ENCODE data around the gene RALGDS.
"Not testable (repeated sequence)": the region's sequence is repeated elsewhere in the genome, so short reads cannot be mapped to it uniquely, and the experiment has no call there.

RALGDS gene

DNA sequence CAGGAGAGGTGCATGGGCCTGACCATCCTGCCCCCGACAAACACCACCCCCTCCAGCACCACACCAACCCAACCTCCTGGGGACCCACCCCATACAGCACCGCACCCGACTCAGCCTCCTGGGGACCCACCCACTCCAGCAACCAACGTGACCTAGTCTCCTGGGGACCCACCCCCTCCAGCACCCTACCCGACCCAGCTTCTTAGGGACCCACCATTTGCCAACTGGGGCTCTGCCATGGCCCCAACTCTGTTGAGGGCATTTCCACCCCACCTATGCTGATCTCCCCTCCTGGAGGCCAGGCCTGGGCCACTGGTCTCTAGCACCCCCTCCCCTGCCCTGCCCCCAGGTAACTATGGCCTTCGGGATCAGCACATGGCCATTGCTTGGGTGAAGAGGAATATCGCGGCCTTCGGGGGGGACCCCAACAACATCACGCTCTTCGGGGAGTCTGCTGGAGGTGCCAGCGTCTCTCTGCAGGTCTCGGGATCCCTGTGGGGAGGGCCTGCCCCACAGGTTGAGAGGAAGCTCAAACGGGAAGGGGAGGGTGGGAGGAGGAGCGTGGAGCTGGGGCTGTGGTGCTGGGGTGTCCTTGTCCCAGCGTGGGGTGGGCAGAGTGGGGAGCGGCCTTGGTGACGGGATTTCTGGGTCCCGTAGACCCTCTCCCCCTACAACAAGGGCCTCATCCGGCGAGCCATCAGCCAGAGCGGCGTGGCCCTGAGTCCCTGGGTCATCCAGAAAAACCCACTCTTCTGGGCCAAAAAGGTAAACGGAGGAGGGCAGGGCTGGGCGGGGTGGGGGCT, 54.7 kb downstream of the RALGDS start:
- no peak for DNase-seq (ENCODE audit: low read depth)

- no peak for DNase-seq (ENCODE audit: low read depth)
Measured at GRCh38 chr9:133065070-133065388, 56.0 kb downstream of the RALGDS start.

- no peak for DNase-seq (ENCODE audit: low read depth)
Measured at GRCh38 chr9:133064241-133065069, 56.6 kb downstream of the RALGDS start.

GRCh38 chr9:133063500-133064231, 57.4 kb downstream of the RALGDS start:
- DNase-seq (ENCODE audit: low read depth), result no peak

- DNase-seq (ENCODE audit: low read depth), result no peak
Measured at GRCh38 chr9:133063159-133063499, 57.9 kb downstream of the RALGDS start.

- not testable (repeated sequence) for DNase-seq (ENCODE audit: low read depth)
Measured at GRCh38 chr9:133062569-133062968, 58.5 kb downstream of the RALGDS start.

GRCh38 chr9:133061764-133062145, 59.3 kb downstream of the RALGDS start, which contains the start of gene CEL:
TSS of gene CEL (plus strand) at chr9:133061981. CDS start at chr9:133062003, 22 bp downstream.
- not testable (repeated sequence) for DNase-seq (ENCODE audit: low read depth)

DNA sequence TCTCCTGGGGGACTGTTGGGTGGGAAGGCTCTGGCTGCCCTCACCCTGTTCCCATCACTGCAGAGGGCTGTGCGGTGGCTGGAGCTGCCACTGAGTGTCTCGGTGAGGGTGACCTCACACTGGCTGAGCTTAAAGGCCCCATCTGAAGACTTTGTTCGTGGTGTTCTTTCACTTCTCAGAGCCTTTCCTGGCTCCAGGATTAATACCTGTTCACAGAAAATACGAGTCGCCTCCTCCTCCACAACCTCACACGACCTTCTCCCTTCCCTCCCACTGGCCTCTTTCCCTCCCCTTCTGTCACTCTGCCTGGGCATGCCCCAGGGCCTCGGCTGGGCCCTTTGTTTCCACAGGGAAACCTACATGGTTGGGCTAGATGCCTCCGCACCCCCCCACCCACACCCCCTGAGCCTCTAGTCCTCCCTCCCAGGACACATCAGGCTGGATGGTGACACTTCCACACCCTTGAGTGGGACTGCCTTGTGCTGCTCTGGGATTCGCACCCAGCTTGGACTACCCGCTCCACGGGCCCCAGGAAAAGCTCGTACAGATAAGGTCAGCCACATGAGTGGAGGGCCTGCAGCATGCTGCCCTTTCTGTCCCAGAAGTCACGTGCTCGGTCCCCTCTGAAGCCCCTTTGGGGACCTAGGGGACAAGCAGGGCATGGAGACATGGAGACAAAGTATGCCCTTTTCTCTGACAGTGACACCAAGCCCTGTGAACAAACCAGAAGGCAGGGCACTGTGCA, 59.8 kb downstream of the RALGDS start:
- not testable (repeated sequence) for DNase-seq (ENCODE audit: low read depth)

GRCh38 chr9:133060417-133060841, 60.6 kb downstream of the RALGDS start:
- no peak for DNase-seq (ENCODE audit: low read depth)

- DNase-seq (ENCODE audit: low read depth), result no peak
Measured at GRCh38 chr9:133059623-133060022, 61.4 kb downstream of the RALGDS start.

- no peak for DNase-seq (ENCODE audit: low read depth)
Measured at GRCh38 chr9:133058550-133059320, 62.3 kb downstream of the RALGDS start.

- DNase-seq (ENCODE audit: low read depth), result no peak
Measured at GRCh38 chr9:133058071-133058470, 63.0 kb downstream of the RALGDS start.

DNA sequence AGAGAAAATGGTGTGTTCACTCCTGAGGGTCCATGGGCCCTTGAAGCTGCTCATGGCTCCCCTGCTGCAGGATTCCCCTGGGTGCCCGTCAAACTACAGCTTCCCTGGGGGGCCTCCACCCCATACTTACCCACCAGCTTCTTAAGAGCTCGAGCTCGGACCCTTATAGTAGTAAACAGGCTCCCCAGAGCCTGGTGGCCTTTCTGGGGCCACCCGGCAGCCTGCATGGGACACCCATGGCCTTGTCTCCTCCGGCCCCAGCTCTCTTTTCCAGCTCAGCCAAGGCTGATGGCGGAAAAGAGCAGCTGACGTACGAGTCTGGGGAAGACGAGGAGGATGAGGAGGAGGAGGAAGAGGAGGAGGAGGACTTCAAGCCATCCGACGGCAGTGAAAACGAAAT, 63.5 kb downstream of the RALGDS start:
- DNase-seq (ENCODE audit: low read depth), result no peak

DNA sequence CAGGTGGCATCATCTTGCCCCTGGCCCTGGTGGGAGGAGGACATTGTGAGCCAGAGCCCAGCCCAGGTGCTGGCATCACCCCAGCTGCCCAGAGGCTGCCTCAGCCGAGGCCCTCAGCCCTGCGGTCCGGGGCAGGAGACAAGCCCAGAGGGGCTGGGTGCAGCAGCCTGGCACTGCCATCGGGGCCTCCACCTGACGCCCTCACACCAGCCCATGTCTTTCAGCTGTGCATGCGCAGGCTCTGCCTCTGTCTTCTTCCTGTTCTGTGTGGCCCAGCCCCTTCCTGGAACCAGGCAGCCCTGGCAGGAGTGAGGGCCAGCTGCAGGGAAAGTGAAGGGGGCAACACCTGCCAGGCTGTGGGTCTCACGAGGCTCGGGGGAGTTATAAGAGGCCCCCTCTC, 64.0 kb downstream of the RALGDS start:
- no peak for DNase-seq (ENCODE audit: low read depth)

- no peak for DNase-seq (ENCODE audit: low read depth)
Measured at GRCh38 chr9:133056533-133056932, 64.5 kb downstream of the RALGDS start.

DNA sequence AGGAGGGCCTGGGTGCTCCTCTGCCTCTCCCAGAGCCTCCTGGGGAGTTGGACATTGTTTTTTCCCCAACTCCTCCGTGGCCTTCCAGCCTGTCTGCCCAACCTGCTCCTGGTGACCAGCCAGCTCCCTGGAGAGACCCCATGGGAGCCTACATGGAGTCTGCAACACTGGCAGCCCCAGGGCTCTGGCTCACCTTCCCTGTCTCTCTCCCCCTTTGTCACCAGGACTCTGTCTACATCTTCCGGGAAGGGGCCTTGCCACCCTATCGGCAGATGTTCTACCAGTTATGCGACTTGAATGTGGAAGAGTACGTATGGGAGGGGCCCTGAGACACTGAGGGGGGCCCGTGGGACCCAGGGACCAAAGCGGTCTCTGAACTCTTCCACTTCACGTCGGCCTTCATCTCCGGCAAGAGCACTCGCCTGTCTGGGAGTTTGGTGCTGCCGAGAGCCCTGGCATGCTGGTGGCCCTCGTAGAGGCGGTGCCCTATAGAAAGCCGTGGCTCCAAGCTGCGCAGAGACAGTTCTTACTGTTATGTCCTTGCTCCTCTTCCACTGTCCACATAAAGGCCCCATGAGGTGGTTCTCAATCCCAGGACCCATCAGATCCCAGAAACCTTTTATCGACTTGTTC, 65.1 kb downstream of the RALGDS start:
- DNase-seq (ENCODE audit: low read depth), result no peak

- no peak for DNase-seq (ENCODE audit: low read depth)
Measured at GRCh38 chr9:133054966-133055365, 66.1 kb downstream of the RALGDS start.

DNA sequence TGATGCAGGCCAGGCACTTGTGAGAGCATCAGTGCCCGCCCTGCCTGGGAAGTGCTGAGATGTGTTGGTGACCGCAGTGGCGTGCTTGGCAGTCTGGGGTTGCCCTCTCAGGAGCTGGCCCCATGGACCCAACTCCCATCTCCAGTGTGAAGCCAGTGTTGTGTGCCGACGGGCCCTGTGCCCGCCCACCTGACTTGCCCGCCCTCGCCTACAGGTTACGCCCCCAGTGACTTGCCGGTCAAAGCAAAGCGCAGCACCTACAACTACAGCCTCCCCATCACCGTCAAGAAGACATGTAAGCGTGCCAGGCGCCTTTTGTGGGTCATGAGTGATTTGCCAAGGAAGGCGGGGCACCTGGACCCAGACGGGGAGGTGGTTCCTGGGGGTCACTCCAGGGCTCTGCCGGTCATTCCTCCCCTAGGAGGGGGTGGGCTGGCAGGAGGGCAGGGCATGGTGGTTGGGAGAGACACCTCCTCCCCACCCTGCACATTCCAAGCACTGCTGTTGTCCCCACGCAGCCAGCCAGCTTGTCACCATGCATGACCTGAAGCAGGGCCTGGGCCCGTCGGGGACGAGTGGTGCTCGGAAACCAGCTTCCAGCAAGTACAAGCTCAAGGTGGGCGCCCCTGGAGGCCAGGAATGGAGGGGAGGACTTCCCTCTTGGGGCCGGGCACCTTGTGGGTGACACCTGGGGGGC, 66.7 kb downstream of the RALGDS start:
- no peak for DNase-seq (ENCODE audit: low read depth)

- DNase-seq (ENCODE audit: low read depth), result no peak
Measured at GRCh38 chr9:133051966-133052539, 69.0 kb downstream of the RALGDS start.
